HG02840 (cell line): Measurements from ENCODE around the gene BMI1.
"Not testable (repeated sequence)": the region's sequence is repeated elsewhere in the genome, so short reads cannot be mapped to it uniquely, and the experiment has no call there.

Experiments
- ATAC-seq: cut with Tn5 transposase; IDR thresholded peaks from one replicate; pipeline ENCODE4 v1.9.1; 2021; ENCODE audit warnings: mild to moderate bottlenecking, moderate library complexity, moderate number of reproducible peaks; ENCODE audit not compliant: unreplicated experiment, low FRiP score

The BMI1 gene

DNA sequence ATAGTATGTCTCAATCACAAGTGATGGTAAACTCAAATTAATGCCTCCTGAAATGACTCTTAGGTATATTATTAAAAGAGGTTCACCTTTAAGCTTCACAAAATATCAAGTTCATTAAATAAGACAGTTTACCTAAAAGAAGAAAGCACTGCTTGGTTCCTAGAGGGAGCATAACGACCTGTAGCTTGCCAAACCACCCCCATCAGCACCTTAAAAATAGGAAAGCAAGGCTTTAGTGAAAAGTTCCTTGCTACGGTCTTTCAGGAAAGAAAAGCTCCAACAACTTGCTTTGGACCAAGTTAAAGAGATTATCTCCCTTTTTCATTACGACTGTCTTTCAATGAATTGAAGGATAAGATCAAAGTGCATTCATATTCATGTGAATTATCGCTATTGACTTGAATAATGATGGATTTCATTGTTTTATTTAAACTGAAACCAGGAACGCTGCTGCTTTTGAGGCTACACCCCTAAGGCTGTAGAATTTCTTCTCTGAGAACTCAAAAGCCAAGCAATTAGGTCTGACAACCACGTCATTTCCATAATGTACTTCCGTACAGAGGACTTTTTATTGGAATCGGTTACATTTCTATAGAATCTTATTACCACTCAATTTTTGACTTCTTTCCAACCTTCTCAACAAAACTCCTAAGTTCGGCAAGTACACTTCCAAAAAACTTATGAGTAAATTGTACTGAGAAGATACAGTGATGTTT lies 17.4 kb downstream of the BMI1 start:
- ATAC-seq = no peak

DNA sequence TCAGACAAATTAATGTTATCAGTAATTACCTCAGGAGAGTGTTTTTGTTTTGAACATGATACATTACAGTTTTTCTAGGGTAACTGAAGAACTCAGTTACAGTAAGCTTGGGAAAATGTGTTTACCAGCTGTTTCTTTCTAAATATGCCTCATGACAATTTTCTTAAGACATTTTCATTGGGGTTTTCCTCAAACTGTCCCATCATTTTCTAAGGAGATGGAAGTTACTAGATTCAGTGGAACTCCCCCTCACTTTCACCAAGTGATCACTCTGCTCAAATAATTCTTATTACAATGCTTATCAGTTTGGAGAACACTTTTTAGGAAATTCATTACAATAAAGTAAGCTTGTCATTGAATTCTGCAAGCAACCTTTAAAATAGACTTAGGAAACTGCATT lies 18.0 kb downstream of the BMI1 start:
- ATAC-seq = no peak

DNA sequence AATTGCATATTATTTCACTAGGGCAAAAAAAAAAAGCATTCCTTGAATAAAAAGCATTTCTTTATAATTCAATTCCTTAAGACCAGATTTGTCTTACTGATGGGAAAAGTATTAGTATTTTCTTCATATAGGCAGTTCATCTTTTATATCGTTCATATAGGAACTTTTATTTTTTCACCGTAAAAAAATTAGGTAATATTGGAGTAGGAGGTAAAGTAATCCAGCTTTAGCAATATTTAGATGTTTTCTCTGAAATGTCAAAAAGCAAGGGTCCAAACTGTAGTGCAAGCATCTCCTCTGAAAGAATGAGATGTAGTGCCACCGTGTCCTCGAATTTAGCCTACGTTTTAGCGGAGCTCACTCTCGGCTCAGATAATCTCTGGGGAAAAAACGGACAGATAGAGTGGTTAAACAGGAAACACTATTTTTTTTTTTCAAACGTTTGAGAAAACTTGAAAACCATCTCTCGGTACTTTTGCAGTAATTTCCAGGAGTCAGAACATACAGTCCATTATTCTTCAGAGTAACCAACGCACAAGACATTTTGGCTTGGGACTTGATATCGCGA lies 18.9 kb downstream of the BMI1 start:
- ATAC-seq = no peak

DNA sequence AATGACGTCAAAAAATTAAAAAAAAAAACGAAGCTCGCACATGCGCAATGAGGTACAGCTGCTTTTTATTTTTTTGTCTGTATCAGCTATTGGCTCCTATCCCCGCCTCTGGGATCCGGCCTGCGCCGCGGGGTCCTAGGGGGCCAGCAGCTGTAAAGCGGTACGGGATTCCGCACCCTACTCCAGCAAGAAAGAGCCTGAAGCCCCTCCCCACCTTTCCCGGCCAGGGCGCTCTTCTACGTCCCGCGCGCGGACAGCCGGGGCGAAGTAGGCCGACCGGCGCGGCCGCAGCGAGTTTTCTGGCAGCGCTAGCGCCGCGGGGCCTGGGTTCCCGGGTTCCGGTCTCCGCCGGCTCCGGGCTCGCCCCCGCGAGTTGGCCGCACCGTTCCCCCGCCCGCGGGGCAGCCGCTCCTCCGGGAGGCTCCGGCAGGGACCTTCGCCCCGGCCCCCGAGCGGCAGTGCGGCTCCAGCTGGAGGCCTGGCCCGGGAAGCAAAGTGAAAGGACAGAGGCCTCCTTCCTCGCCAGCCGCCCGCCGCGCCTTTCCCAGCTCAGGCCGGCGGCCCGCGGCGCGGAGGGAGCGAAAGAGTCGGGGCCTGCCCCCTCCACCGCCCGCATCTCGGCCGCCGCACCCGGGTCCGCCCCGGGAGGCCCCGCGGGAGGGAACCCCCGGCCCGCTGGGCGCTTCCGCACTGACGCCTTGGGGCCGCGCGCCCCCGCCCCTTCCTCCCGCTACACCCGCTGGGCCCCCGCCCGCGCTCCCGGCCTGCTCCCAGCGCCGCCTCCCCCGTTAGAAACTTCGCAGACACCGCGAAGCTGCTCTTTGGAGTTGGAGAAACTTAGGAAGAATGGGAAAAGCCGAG lies 19.7 kb downstream of the BMI1 start:
- peak; percentile 46 for ATAC-seq

DNA sequence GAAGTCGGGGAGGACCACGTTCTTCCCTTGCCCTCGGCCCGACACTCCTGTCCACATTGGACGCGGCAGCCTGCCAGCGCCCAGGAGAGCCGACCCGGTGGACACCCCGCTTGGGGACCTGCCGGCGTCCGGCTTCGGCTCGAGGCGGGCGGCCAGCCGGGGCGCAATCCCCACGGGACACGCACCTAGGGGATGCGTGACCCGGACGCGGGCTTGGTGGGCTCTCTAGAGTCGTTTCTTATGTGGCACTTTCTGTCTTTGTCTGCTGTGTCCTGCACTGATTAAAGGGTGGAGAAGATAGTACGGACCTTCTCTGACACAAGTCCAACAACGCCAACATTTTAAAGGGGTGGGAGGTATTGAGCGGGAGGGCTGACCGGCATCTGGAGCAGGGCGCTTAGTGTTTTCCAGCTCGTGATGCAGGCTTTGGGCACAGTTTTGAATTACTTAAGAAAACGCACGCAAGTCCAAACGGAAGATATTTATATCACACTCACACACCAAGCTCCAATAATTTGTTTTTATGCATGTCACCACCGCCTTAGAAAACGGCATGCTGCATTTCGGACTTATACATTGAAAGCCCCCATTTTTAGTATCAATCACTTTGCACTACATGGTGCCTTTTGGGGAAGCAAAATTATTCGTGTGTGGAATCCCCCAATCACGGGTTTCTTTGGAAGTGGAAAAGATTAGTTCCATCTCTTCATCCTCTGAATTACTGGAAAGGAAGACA lies 20.5 kb downstream of the BMI1 start:
- ATAC-seq = peak; percentile 10

DNA sequence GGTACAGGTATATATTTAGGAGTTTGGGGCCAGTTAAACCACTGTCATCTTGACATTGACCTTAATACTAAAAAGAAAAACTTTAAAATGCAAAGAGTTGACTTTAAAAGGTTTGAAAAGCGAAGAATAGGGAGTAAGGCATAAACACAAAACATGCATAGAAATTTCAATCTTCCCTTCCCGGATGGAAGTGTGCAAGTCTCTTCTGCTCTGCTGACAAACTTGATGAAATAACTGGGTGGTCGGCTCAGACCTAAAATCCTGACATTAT lies 21.0 kb downstream of the BMI1 start:
- no peak for ATAC-seq

DNA sequence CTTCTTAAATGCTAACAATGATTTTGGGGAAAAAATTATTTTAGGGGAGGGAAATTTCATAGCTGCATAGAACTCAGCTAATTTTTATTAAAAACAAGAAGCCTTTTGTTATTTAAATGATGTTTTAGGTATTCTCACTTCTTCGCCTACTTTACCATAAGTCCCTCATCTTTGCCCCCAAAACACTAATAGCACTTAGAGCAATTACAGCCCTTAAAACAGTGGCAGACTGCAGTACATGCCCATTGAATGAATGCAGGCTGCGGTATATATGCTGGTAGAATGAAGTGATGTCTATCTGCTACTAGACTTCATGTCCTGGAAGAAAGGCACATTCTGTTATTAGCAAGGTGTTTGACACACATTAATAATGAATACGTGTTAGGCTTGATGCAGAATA lies 21.5 kb downstream of the BMI1 start:
- no peak for ATAC-seq

DNA sequence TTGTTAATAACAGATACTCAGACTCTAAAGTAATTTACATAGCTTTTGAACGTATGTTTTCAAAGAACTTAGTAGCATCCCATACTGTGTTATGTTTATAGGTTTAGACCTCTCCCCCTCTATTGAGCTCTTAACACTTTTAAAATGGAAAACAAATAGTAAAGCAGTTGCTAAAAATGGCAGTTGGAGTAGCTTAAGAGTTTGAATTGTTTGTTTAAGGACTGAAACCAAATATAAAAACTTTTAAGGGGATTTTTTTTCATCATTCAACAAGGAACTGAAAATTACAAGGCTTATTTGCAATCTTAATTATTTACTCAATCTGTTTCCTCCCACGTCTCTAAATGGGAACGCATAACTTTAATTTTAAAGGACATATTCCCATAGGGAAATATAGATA lies 22.8 kb downstream of the BMI1 start:
- peak; percentile 31 for ATAC-seq

DNA sequence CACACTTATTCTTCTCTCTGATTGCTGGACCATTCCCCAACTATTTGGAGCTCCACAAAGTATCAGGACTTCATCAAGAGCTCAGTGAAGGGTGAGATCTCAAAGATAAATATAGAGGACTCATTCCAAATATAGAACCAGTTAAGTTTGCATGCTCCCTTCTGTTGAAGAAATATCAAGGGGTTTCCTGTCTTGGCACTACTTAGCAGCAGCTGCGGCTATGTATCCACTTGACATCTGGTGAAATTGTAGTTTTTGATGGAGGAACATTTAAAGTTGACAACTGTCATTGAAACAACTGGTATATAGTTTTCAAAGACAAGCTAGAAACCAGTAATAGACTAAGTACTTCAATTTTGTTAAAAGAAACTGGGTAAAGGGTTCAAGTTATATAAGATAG lies 23.4 kb downstream of the BMI1 start:
- peak; percentile 7 for ATAC-seq

DNA sequence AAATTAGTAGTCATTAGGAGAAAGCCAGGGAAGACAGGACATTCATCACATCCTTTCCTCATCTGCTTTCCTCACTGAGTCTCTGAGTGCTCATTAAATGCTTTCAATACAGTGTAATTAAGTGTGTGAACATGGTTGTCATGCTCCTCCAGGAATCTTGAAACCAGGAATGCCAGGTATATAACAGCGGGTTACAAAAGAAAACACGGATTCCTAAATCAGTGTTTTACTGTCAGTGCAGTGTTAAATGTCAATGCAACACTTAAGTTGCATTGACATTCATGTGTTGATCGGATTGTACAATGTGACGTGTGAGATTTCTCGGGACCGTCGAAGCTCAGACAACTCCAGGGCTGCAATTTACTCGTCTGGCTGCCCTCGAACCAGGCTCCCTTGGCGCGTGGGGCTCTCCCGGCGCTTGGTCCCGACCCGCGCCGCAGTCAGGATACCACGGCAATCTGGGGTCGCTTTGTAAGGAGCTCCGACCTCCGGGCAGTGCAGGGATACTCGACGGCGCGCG lies 23.9 kb downstream of the BMI1 start:
- ATAC-seq = no peak

DNA sequence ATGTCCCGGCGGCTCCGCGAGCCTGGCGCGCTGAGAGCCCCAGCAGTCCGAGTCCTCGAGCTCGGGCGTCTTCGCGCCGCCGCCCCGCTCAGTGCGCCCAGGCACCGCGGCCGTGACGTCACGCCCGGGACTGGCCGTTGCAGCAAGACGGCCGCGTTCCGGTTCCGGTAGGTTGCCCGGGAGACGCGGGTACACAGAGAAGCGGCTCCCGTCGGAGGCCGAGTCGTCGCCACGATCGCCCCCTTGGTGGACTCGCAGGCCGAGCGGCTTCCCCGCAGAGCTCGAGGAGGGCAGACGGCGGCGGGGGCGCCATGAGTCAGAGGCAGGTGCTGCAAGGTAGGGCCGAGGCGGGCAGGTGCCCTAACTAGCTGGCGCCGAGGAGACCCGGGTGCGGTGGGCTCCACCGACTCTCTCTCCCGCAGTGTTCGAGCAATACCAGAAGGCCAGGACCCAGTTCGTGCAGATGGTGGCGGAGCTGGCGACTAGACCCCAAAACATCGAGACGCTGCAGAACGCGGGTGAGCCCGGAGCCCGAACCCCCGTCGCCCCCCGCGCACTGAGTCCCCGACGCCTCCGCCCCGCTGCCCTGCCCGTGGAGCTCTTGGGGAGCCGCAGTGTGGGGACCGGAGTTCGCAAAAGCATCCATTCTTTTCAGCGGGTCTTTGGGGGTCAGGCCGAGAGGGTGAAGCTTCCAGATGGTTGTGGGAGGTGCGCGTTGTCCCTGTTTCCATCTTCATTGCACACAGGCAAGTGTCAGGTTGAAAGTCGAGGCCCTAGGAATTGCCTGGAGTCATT lies 24.6 kb downstream of the BMI1 start, which contains the start of gene SPAG6:
Gene SPAG6 (plus strand): TSS at position 196 of the 795 bp plus-strand sequence. CDS start 116 bp downstream, at position 312.
- ATAC-seq = no peak

DNA sequence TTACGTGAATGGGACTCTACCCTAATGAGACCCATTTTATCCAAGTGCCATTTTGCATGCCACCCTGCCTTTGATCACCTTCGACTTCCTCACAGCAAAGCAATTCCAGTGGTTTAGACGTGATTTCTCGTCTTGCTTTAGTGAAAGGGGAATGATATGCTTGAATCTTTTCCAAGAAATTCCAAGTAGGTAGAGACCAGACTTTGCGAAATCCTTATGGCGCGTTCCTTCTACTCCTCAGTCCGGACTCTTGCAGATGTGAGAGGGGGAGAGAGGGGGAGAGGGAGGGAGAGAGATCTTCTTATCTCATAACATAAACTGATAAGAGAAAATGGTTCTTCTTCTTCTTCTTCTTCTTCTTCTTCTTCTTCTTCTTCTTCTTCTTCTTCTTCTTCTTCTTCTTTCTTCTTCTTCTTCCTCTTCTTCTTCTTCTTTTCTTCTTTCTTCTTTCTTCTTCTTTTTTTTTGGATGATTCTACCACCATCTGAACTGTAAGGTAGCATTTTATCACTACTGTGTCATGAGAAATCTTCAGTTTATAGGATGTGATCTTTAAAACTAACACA lies 25.3 kb downstream of the BMI1 start:
- ATAC-seq = no peak

DNA sequence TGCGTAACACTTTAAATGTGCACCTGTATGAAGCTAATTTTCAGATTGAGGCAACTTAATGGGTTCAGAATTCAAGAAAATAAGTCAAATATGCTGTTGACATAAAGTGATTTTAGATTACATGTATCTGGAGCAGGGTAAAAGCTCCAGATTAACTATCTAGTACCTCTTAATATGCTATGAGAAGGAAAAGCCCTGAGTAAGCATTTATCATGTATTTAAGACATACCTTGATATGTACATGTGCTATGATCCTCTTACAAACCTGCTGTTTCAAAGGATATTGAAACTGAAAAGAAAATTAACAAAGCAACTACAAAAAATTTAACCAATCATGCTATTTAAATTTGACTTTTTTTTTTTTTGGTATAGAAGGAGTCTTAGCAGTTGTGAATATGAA lies 28.9 kb downstream of the BMI1 start:
- no peak for ATAC-seq

DNA sequence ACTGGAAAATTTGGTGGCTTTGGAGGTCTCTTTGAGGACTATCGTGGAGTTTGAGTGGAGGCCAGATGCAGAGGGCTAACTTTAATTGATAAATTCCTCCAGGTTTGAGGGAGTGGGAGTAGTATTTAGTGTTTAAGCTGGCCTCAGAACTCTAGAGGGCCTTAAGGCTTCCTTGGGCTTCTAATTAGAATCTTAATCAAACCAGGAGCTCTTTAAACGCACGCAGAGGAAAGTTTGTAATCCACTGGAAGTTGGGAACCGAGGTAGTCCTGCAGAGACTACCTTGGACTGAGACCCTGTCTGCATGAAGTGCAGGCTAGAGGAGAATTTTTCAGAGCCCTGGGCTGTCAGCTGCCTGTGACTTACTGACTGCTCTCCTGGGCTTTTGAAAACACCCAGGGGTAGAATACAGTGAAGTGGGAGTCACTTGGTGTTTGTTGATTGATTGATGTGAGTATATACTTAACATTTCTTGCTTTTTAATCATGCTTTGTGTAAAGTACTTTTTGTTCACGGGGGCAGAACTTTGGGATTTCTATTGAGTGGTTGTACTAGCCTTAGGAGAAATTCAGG lies 30.3 kb downstream of the BMI1 start:
- no peak for ATAC-seq

DNA sequence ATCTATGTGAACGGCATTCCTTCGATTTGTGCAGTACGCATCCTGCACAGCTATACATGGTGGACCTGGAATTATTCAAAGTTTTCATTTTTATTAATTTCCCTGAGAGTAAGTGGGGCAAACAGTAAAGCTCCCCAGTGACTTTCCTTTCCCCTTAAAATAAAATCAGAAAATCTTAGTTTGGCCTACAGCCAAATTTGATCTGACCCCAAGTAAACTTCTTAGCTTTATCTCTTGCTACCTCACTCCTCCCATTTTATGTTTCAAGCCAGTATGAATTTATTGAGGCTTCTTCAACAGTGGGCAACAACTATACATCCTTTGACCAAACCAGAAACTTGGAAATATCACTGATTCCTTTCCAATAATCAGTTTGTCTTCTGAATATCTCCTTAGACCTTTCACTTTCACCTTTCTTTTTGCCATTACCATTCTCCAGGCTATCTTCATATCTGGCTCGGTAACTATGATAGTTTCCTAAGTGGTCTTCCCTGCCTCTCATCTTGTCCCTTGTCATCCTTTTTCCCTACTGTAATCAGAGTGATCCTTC lies 35.5 kb downstream of the BMI1 start:
- ATAC-seq = no peak

DNA sequence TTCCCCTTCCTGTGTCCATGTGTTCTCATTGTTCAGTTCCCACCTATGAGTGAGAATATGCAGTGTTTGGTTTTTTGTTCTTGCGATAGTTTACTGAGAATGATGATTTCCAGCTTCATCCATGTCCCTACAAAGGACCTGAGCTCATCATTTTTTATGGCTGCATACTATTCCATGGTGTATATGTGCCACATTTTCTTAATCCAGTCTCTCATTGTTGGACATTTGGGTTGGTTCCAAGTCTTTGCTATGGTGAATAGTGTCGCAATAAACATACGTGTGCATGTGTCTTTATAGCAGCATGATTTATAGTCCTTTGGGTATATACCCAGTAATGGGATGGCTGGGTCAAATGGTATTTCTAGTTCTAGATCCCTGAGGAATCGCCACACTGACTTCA lies 36.9 kb downstream of the BMI1 start:
- ATAC-seq = not testable (repeated sequence)

DNA sequence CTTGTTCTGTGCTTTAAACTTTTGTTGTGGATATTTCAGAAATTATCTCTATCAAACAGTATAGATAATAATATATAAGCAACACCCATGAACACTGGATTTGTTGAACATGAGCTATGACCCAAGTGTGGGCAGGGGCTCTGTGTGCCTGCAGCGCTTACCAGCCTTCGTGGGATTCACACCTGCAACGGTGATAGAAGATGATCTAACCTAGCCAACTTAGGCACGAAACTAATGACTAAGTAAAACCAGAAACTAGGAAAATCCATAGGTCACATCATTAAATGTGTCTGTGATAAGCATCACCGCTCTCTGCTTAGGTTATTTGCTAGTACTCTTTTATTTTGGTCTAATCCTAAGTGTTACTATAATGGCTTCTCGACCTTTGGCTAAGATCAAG lies 42.4 kb downstream of the BMI1 start:
- no peak for ATAC-seq

DNA sequence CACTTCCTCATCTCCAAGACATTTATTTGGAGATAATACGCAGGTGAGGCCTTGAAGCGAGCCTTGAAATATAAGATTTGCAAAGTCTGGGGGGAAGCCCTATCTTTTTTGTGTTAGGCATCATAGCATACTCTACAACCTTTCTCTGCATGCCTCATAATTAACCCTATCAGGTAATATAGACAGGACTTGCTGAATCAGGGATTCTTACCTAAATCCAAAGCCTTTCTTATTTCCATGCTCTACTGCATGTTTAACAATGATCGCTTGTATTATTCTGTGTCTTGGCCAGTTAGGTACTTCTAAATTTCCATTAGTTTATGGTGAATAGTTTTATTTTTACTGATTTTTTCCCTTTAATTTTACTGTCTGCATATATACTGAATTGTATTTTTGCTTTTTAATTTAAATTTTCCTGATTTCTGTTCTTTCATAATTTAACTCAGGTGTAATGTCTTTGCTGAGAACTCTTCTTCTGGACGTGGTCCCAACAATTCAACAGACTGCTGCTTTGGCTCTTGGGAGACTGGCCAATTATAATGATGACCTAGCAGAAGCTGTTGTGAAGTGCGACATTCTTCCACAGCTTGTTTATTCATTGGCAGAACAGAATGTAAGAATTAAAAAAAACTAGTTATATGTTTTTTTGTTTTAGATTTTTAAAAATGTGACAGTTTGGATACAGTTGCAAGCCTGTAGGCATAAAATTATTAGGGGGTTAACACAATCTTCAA lies 43.7 kb downstream of the BMI1 start:
- no peak for ATAC-seq
